CD4-positive, alpha-beta T cell treated with Interferon gamma for 1 hour (primary cell): Measurements from ENCODE around the gene CYP2C19.
"Not testable (repeated sequence)": the region's sequence is repeated elsewhere in the genome, so short reads cannot be mapped to it uniquely, and the experiment has no call there.

Source experiments
- DNase-seq: peaks from one replicate; pipeline ENCODE4 v3.0.0-alpha.2; 2020

The CYP2C19 gene

DNA sequence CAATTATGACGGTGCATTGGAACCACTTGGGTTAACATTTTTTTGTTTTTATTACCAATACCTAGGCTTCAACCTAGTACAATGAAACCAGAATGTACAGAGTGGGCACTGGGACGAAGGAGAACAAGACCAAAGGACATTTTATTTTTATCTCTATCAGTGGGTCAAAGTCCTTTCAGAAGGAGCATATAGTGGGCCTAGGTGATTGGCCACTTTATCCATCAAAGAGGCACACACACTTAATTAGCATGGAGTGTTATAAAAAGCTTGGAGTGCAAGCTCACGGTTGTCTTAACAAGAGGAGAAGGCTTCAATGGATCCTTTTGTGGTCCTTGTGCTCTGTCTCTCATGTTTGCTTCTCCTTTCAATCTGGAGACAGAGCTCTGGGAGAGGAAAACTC, at the start of gene CYP2C19:
Gene CYP2C19 (plus strand): TSS at position 289 of the 400 bp plus-strand sequence. CDS start 25 bp downstream, at position 314.
- no peak for DNase-seq

GRCh38 chr10:94725871-94726270, 36.6 kb upstream of the CYP2C19 start:
- DNase-seq: no peak

DNA sequence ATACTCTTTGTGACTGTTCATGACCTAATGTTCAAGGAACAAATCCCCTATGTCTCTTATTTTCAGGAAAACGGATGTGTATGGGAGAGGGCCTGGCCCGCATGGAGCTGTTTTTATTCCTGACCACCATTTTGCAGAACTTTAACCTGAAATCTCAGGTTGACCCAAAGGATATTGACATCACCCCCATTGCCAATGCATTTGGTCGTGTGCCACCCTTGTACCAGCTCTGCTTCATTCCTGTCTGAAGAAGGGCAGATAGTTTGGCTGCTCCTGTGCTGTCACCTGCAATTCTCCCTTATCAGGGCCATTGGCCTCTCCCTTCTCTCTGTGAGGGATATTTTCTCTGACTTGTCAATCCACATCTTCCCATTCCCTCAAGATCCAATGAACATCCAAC, 27.3 kb upstream of the CYP2C19 start:
- DNase-seq: no peak

DNA sequence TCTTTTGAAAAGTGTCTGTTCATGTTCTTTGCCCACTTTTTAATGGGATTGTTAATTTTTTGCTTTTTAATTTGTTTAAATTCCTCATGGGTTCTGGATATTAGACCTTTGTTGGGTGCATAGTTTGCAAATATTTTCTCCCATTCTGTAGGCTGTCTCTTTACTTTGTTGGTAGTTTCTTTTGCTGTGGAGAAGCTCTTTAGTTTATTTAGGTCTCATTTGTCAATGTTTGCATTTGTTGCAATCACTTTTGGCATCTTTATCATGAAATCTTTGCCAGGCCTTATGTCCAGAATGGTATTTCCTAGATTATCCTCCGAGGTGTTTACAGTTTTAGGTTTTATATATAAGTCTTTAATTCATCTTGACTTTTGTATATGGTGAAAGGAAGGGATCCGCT, 23.9 kb upstream of the CYP2C19 start:
- DNase-seq: no peak

DNA sequence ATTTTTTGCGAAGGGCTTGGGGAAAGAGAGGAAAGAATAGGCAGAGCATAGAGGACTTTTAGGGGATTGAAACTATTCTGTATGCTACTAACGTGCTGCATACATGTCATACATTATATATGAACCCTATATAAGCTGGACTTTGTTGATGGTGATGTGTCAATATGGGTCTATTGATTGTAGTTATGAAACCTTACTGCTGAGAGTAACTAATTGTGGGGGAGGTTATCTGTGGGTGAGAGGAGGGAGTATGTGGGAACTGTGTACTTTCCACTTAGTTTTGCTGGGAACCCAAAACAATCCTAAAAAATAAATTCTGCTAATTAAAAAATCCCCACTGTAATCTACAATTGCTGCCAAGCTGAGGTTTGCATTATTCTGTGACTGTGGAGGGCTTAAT, 15.3 kb upstream of the CYP2C19 start:
- DNase-seq: no peak

GRCh38 chr10:94747838-94748237, 14.6 kb upstream of the CYP2C19 start:
- DNase-seq: no peak

DNA sequence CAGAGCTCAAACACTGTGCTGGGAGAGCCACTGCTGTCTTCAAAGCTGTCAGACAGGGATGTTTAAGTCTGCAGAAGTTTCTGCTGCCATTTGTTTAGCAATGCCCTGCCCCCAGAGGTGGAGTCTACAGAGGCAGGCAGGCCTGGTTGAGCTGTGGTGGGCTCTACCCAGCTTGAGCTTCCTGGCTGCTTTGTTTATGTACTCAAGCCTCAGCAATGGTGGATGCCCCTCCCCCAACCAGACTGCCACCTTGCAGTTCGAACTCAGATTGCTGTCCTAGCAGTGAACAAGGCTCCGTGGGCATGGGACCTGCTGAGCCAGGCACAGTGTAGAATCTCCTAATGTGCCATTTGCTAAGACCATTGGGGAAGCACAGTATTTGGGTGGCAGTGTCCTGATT, 4.6 kb upstream of the CYP2C19 start:
- no peak for DNase-seq

GRCh38 chr10:94760586-94761178, 1.8 kb upstream of the CYP2C19 start:
- no peak for DNase-seq

DNA sequence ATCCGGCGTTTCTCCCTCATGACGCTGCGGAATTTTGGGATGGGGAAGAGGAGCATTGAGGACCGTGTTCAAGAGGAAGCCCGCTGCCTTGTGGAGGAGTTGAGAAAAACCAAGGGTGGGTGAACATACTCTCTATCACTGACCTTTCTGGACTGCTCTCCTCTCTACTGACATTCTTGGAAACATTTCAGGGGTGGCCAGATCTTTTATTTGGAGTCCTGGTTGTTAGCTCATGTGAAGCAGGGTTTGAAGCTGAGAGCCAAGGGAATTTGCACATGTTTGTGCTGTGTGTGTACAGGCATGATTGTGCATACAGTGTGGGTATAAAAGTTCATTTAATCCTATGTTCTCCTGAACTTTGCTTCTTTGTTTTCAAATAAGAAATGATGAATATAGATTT, 12.9 kb downstream of the CYP2C19 start:
- DNase-seq: not testable (repeated sequence)

GRCh38 chr10:94777886-94778458, 15.5 kb downstream of the CYP2C19 start:
- DNase-seq: no peak

DNA sequence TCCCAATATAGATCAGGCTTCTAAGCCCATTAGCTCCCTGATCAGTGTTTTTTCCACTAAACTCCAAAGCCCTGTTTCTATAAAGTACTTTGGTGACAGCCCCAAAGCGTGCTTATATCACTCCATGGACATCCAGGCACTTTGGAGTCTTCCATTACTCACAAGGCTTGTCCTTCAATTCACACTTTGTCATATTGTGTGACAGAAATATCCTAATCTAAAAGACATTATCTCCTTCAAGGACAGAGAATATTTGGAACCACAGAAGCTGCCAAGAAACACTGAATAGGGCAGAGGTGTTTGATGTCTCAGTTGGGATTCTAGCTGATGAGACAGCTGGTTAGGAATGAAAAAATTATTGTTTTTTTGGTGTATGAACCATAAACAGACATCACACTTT, 18.4 kb downstream of the CYP2C19 start:
- DNase-seq: no peak

- no peak for DNase-seq
These were observed 21.8 kb downstream of the CYP2C19 start for GRCh38 chr10:94784256-94784655.

DNA sequence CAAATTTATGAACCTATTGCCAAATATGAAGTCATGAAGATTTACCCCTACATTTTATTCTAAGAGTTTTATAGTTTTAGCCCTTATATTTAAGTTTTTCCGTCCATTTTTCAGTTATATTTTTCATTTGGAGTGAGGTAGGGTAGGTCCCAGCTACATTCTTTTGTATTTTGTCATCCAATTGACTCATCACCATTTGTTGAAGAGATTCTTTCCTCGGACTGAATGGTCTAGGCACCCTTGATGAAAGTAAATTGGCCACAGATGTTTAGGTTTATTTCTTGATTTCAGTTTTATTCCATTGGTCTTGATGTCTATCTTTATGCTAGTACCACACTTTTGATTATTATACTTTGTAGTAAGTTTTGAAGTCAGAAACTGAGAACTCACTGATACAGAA, 22.7 kb downstream of the CYP2C19 start:
- DNase-seq: no peak

- DNase-seq: not testable (repeated sequence)
These were observed 38.1 kb downstream of the CYP2C19 start for GRCh38 chr10:94800551-94800950.

DNA sequence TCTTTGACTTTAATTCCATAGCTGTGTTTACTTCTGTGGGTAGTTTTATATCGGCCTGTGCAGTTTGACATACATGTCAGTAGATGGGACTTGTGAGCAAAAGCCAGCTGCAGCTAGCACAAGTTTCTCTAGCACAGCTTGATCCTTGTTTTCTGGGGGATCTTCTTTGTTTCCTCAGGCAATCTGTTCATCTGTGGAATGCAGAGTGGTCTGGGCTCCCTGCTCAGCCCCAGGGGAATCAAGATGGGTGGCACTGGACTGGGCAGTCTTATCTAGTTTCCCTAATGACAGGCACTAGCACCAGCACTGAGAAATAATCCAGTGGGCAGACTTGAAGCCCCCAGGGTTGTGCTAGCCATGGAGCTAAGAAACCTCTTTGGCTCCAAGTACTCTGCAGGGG, 40.8 kb downstream of the CYP2C19 start:
- DNase-seq: no peak

DNA sequence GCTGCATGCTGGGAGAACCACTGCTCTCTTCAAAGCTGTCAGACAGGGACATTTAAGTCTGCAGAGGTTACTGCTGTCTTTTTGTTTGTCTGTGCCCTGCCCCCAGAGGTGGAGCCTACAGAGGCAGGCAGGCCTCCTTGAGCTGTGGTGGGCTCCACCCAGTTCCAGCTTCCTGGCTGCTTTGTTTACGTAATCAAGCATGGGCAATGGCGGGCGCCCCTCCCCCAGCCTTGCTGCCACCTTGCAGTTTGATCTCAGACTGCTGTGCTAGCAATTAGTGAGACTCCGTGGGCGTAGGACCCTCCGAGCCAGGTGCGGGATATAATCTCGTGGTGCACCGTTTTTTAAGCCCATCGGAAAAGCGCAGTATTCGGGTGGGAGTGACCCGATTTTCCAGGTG, 67.5 kb downstream of the CYP2C19 start:
- DNase-seq: not testable (repeated sequence)

DNA sequence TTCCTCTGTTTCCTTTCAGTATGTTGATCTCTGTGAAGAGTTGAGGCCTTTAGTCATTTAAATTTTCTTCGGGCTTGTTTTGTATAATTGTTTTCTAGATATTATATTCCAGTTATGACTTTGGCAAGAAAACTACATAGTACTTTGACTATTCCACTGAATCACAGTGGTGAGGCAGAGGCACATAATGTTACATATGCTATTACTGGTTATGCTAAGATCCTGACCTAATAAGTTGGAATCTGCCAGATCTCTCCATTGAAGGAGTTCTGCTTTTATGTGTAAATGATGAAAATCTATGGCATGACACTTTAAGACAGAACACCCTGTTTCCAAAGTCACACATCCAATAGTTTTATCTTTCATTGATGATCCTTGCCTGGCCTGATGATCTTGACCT, 83.7 kb downstream of the CYP2C19 start:
- no peak for DNase-seq

DNA sequence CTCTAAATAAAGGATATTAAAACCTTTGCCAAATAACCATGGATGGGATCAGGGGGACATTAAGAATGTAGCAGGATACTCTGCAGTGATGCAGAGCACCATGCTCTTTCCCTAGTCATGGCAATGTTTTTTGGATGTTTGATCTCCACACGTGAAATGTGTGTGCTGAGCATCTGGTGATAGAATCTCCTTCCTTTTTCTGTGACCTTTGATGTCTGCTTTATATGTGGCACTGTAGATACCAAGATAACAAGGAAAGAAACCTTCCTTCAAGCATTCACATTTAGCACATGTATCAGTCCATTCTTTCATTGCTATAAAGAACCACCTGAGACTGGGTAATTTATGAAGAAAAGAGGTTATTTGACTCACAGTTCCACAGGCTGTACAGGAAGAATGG, 88.3 kb downstream of the CYP2C19 start:
- no peak for DNase-seq

DNA sequence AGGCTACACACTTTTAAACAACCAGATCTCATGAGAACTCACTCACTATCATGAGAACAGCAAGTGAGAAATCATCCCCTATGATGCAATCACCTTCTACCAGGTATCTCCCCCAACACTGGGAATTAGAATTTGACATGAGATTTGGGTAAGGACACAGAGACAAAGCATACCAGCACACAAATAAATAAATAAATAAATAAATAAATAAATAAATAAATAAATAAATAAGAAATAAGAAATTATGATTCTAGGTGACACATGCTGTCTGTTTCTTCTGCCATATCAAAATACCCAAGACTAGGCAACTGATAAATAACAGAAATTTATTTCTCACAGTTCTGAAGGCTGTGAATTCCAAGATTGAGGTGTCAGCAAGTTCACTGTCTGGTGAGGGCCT, 88.8 kb downstream of the CYP2C19 start:
- DNase-seq: no peak

DNA sequence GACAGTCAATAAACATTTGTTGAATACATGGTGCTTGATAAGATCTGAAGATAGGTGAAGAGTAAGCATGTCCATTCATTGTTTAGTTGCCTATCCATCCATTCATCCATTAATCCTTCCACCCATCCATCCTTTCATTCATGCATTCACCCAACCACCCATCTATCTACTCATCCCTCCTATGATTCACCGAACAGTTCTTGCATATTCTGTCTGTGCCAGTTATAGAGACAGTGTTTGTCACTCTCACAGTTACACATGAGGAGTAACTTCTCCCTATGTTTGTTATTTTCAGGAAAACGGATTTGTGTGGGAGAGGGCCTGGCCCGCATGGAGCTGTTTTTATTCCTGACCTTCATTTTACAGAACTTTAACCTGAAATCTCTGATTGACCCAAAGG, 90.0 kb downstream of the CYP2C19 start:
- DNase-seq: no peak

GRCh38 chr10:94853065-94853464, 90.6 kb downstream of the CYP2C19 start:
- DNase-seq: no peak

DNA sequence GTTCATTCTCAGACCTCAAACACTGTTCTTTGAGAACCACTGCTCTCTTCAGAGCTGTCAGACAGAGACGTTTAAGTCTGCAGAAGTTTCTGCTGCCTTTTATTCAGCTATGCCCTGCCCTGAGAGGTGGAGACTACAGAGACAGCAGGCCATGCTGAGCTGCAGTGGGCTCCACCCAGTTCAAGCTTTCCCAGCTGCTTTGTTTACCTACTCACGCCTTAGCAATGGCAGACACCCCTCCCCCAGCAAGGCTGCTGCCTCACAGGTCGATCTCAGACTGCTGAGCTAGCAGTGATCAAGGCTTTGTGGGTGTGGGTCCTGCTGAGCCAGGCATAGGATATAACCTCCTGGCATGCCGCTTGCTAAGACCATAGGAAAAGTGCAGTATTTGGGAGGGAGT, 95.5 kb downstream of the CYP2C19 start:
- no peak for DNase-seq

DNA sequence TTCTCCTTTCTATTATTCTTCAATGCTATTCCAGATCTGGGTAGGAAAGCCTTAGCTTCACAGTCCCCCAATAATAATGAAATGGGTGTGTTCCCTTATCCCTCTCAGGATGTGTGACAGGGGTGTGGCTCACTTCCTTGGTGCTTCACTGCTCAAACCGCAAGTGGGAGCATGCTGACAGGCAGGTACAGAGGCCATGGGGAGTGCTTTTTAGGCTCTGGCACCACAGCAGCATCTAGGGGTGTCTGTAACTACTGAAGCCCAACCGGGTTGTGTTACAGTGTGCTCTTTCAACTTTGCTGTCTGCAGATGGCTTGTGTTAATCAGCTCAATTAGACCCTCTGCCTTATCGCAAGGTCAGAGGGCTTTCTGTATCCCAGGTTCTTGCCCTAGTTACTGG, 96.6 kb downstream of the CYP2C19 start:
- DNase-seq: no peak

DNA sequence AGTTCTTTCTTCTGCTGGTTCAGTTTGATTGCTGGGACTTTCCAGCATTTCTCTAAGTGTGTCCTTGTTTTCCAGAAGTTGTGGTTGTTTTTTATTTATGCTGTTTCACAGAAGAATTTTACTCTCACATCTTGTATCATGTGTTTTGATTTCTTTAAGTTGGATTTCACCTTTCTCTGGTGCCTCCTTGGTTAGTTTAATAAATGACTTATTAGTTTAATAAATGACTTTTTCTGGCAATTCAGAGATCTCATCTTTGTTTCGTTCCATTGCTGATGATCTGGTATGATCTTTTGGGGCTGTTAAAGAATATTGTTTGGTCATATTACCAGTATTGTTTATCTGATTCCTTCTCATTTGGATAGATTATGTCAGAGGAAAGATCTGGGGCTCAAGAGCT, 116.2 kb downstream of the CYP2C19 start:
- DNase-seq: no peak

DNA sequence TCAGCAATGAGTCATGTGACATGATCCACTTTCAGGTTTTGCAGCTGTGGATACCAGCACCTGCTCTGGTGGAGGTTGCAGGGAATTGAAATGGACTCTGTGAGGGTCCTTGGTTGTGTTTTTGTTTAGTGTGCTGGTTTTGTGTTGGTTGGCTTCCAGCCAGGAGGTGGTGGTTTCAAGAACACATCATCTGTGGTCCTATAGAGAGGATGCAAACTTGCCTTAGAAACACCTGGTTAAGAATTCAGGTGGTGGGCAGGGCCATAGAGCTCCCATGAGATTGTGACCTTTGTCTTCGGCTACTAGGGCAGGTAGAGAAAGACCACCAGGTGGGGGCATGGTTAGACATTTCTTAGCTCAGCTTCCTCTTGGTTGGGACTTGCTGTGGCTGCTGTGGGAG, 116.7 kb downstream of the CYP2C19 start:
- no peak for DNase-seq
